ENCODE results near the gene PCNX2. TPM values are rescaled to one million over a fixed set of nuclear protein-coding genes. Genes with fewer than 3 reads are reported as not detected.
"Not testable (repeated sequence)": the region's sequence is repeated elsewhere in the genome, so short reads cannot be mapped to it uniquely, and the experiment has no call there.

PCNX2 gene
- total and polyA plus RNA-seq, 9 donors, result 5.7 to 26.0 (median 18.9) TPM

- Histone ChIP-seq H3K4me1 (ENCODE audit: insufficient read depth) (no peaks in the 10 kb centered on the region), H3K4me3 (no peak overlapping the region), H3K27me3 (no peaks in the 10 kb centered on the region), H3K27ac (no peak overlapping the region), H3K9me3 (no peaks in the 10 kb centered on the region), H3K36me3 (no peaks in the 10 kb centered on the region)
- intact Hi-C loops (cut with DNase I), result no loop called here
- 56 to 77% (median 71%) methylated on average over 8 of the region's 8 CpGs for whole genome bisulfite sequencing, 3 donors
- TF ChIP-seq CTCF (IDR thresholded peaks at IDR 0.05) (no peak), EP300 (IDR thresholded peaks at IDR 0.05) (no peak), POLR2A (IDR thresholded peaks at IDR 0.05) (no peak)
- no peak for DNase-seq
These were observed 289.8 kb downstream of the PCNX2 start for GRCh38 chr1:233005703-233006102.

GRCh38 chr1:233005156-233005555 lies 290.4 kb downstream of the PCNX2 start:
- intact Hi-C loops (cut with DNase I), result no loop called here
- TF ChIP-seq CTCF (IDR thresholded peaks at IDR 0.05) (no peak), EP300 (IDR thresholded peaks at IDR 0.05) (no peak), POLR2A (IDR thresholded peaks at IDR 0.05) (no peak)
- no peak overlapping the region for H3K27ac ChIP-seq
- H3K9me3 ChIP-seq, result no peaks in the 10 kb centered on the region
- no peak for DNase-seq
- H3K27me3 ChIP-seq, result no peaks in the 10 kb centered on the region
- H3K36me3 ChIP-seq, result no peaks in the 10 kb centered on the region
- WGBS, 3 donors, result 96 to 100% (median 98%) methylated on average over 5 of the region's 5 CpGs
- no peaks in the 10 kb centered on the region for H3K4me1 ChIP-seq (ENCODE audit: insufficient read depth)
- no peak overlapping the region for H3K4me3 ChIP-seq

GRCh38 chr1:233004451-233004850 lies 291.1 kb downstream of the PCNX2 start:
- 83 to 88% (median 88%) methylated on average over 9 of the region's 9 CpGs for WGBS, 3 donors
- Histone ChIP-seq H3K4me3 (no peak overlapping the region), H3K27ac (no peak overlapping the region), H3K9me3 (no peaks in the 10 kb centered on the region), H3K27me3 (no peaks in the 10 kb centered on the region), H3K4me1 (ENCODE audit: insufficient read depth) (no peaks in the 10 kb centered on the region), H3K36me3 (no peaks in the 10 kb centered on the region)
- intact Hi-C loops (cut with DNase I), result no loop called here
- DNase-seq, result no peak
- no peak for TF ChIP-seq CTCF (IDR thresholded peaks at IDR 0.05)
- TF ChIP-seq POLR2A (IDR thresholded peaks at IDR 0.05), result no peak
- no peak for TF ChIP-seq EP300 (IDR thresholded peaks at IDR 0.05)

- intact Hi-C loops (cut with DNase I); H3K27me3 ChIP-seq; H3K4me3 ChIP-seq; DNase-seq; H3K27ac ChIP-seq; H3K4me1 ChIP-seq (ENCODE audit: insufficient read depth); H3K9me3 ChIP-seq; H3K36me3 ChIP-seq: not testable (repeated sequence)
- 97 to 99% (median 97%) methylated on average over 5 of the region's 5 CpGs for whole genome bisulfite sequencing, 3 donors
These were observed 291.9 kb downstream of the PCNX2 start for GRCh38 chr1:233003638-233004037.

- intact Hi-C loops (cut with DNase I), result no loop called here
- H3K27me3 ChIP-seq, result no peaks in the 10 kb centered on the region
- TF ChIP-seq EP300 (IDR thresholded peaks at IDR 0.05) (no peak), CTCF (IDR thresholded peaks at IDR 0.05) (no peak), POLR2A (IDR thresholded peaks at IDR 0.05) (no peak)
- DNase-seq, result no peak
- no peaks in the 10 kb centered on the region for H3K9me3 ChIP-seq
- WGBS, 3 donors, result 95 to 97% (median 96%) methylated on average over 16 of the region's 16 CpGs
- H3K36me3 ChIP-seq, result no peaks in the 10 kb centered on the region
- H3K4me3 ChIP-seq, result no peak overlapping the region
- no peaks in the 10 kb centered on the region for H3K4me1 ChIP-seq (ENCODE audit: insufficient read depth)
- no peak overlapping the region for H3K27ac ChIP-seq
These were observed 295.4 kb downstream of the PCNX2 start for GRCh38 chr1:232999956-233000625.
